Measurements from ENCODE around the gene FAM171A2. TPM values are rescaled to one million over a fixed set of nuclear protein-coding genes. Genes with fewer than 3 reads are reported as not detected.

Gene FAM171A2
- total and polyA plus RNA-seq, 4 donors: 0.08 to 1.1 (median 0.18) TPM; not detected in 1

- Histone ChIP-seq H3K9ac (ENCODE audit: low read depth in 1 of 2, low read length in 2 of 2) (no peak overlapping the region), H3K4me3 (ENCODE audit: low read depth in 1 of 3, low read length in 3 of 3) (no peak overlapping the region), H3K27ac (ENCODE audit: low read depth in 1 of 2, low read length in 2 of 2) (no peak overlapping the region), H3K36me3 (ENCODE audit: control insufficient read depth in 4 of 4, insufficient read depth in 3 of 4, low read depth in 1 of 4, low read length in 3 of 4) (peaks cover 4 to 32% (median 15%) of the 10 kb centered on the region in 4 donors), H3K9me3 (ENCODE audit: control insufficient read depth in 4 of 4, low read length in 3 of 4) (no peaks in the 10 kb centered on the region), H3K4me1 (ENCODE audit: control insufficient read depth in 4 of 4, insufficient read depth in 4 of 4, low read length in 3 of 4) (peaks cover 0 to 5% (median 0%) of the 10 kb centered on the region in 4 donors), H3K27me3 (ENCODE audit: control insufficient read depth in 4 of 4, insufficient read depth in 4 of 4, low read length in 3 of 4) (no peaks in the 10 kb centered on the region)
- TF ChIP-seq, protein P1, sequence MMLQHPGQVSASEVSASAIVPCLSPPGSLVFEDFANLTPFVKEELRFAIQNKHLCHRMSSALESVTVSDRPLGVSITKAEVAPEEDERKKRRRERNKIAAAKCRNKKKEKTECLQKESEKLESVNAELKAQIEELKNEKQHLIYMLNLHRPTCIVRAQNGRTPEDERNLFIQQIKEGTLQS (IDR thresholded peaks at IDR 0.05): no peak
- TF ChIP-seq RAD21 (IDR thresholded peaks at IDR 0.05): no peak
- no peak for TF ChIP-seq HNF4G (IDR thresholded peaks at IDR 0.05)
- TF ChIP-seq REST (IDR thresholded peaks at IDR 0.05): no peak
- TF ChIP-seq ZBTB33 (IDR thresholded peaks at IDR 0.05): no peak
- no peak for TF ChIP-seq JUND (IDR thresholded peaks at IDR 0.05)
- TF ChIP-seq FOXA1 (IDR thresholded peaks at IDR 0.05): no peak
- no peak for TF ChIP-seq NR2F2 (IDR thresholded peaks at IDR 0.05)
- TF ChIP-seq YY1 (IDR thresholded peaks at IDR 0.05): no peak
- no peak for TF ChIP-seq HNF4A (conservative IDR thresholded peaks at IDR 0.05)
- TF ChIP-seq GABPA (IDR thresholded peaks at IDR 0.05 in 1 of 2, conservative IDR thresholded peaks at IDR 0.05 in 1 of 2): no peak
- no peak for TF ChIP-seq CTCF (IDR thresholded peaks at IDR 0.05; ENCODE audit: low read depth, low read length, missing input control)
- no peak for TF ChIP-seq SP1 (IDR thresholded peaks at IDR 0.05)
- TF ChIP-seq, protein P2, sequence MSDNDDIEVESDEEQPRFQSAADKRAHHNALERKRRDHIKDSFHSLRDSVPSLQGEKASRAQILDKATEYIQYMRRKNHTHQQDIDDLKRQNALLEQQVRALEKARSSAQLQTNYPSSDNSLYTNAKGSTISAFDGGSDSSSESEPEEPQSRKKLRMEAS (IDR thresholded peaks at IDR 0.05): no peak
- no peak for TF ChIP-seq FOXA2 (IDR thresholded peaks at IDR 0.05)
- TF ChIP-seq TAF1 (conservative IDR thresholded peaks at IDR 0.05): no peak
- TF ChIP-seq RXRA (IDR thresholded peaks at IDR 0.05): no peak
- no peak for DNase-seq (ENCODE audit: low spot score)
- WGBS: 68% methylated on average over 22 of the region's 22 CpGs
These were observed 10.6 kb downstream of the FAM171A2 start for GRCh38 chr17:44352828-44353671.
